Peyer's patch (tissue), 4 donors: Measurements from ENCODE around the gene CACTIN. TPM values are rescaled to one million over a fixed set of nuclear protein-coding genes. Genes with fewer than 3 reads are reported as not detected.
A peak's percentile ranks its signal among the peaks of the same experiment; 100 is the strongest.
"Not testable (repeated sequence)": the region's sequence is repeated elsewhere in the genome, so short reads cannot be mapped to it uniquely, and the experiment has no call there.

Source experiments
- DNase-seq, 3 donors: peaks; one replicate each; pipeline ENCODE4 v3.0.0-alpha.2; 2017 to 2019
- H3K27ac ChIP-seq, 4 donors: fragments of 200-600 bp; sonication (generic); one replicate each; pipeline ENCODE4 v1.5.1; 2016 to 2019
- H3K27me3 ChIP-seq, 2 donors: fragments of 200-600 bp; sonication (generic); one replicate each; pipeline ENCODE4 v1.5.1; 2019
- H3K36me3 ChIP-seq, 3 donors: fragments of 200-600 bp; sonication (generic); one replicate each; pipeline ENCODE4 v1.5.1; 2016 to 2019
- H3K4me1 ChIP-seq, 4 donors: fragments of 200-600 bp; sonication (generic); one replicate each; pipeline ENCODE4 v1.5.1; 2016 to 2019
- H3K4me3 ChIP-seq, 4 donors: fragments of 200-600 bp; sonication (generic); 1 replicate in 3 of 4; 2 replicates in 1 of 4; pipeline ENCODE4 v1.5.1; 2016 to 2019; ENCODE audit warnings: mild to moderate bottlenecking in 1 of 4
- H3K9me3 ChIP-seq, 4 donors: fragments of 200-600 bp; sonication (generic); one replicate each; pipeline ENCODE4 v1.5.1; 2016 to 2019; ENCODE audit warnings: mild to moderate bottlenecking in 1 of 4
- CTCF ChIP-seq, 6 experiments: fragments of 450-650 bp in 4 of 6; fragments of 200-600 bp in 2 of 6; sonication (generic) in 1 of 6; IDR thresholded peaks; one replicate each; pipeline ENCODE4 v1.5.1; 2017 to 2019; ENCODE audit warnings: antibody characterized with exemption in 6 of 6, mild to moderate bottlenecking in 3 of 6, moderate library complexity in 1 of 6
- POLR2A ChIP-seq, 2 donors: fragments of 450-650 bp; IDR thresholded peaks; one replicate each; pipeline ENCODE4 v1.5.1; 2017; ENCODE audit warnings: antibody characterized with exemption in 2 of 2, mild to moderate bottlenecking in 2 of 2, moderate library complexity in 2 of 2
- small RNA-seq, 2 donors: library from RNA; depleted of rRNA; stranded (forward); fragments of <200 nt; gene quantifications; one replicate each; pipeline ENCODE3, GENCODE V24; 2016
- total RNA-seq, 4 donors: library from RNA; depleted of rRNA; stranded (reverse); fragments of >200 nt; gene quantifications; one replicate each; pipeline ENCODE4 v1.1.0, GENCODE V29; 2016

CACTIN gene
- total RNA-seq, 4 donors from 2014 or later: 21.2 to 60.2 (median 33.3) TPM

- Histone ChIP-seq H3K27ac (peak overlapping the region in 1 of 4 donors; percentile 25), H3K4me3 (no peak overlapping the region), H3K9me3 (no peaks in the 10 kb centered on the region), H3K27me3 (no peaks in the 10 kb centered on the region), H3K4me1 (peaks cover 0 to 20% (median 8%) of the 10 kb centered on the region in 4 donors), H3K36me3 (peaks cover 0 to 5% (median 0%) of the 10 kb centered on the region in 3 donors)
- no peak for DNase-seq
- TF ChIP-seq CTCF (IDR thresholded peaks at IDR 0.05) (no peak), POLR2A (IDR thresholded peaks at IDR 0.05) (no peak)
Measured at GRCh38 chr19:3570606-3571011, 56.0 kb downstream of the CACTIN start.

GRCh38 chr19:3570042-3570441 is 56.5 kb downstream of the CACTIN start:
- not testable (repeated sequence) for H3K9me3 ChIP-seq, H3K36me3 ChIP-seq, H3K4me3 ChIP-seq, H3K27ac ChIP-seq, H3K27me3 ChIP-seq, DNase-seq
- peaks cover 0 to 20% (median 8%) of the 10 kb centered on the region in 4 donors for H3K4me1 ChIP-seq

- TF ChIP-seq POLR2A (IDR thresholded peaks at IDR 0.05): no peak
- no peak for TF ChIP-seq CTCF (IDR thresholded peaks at IDR 0.05)
- H3K4me1 ChIP-seq: peaks cover 0 to 9% (median 0%) of the 10 kb centered on the region in 4 donors
- no peak for DNase-seq
Measured at GRCh38 chr19:3565139-3565538, 61.5 kb downstream of the CACTIN start.

GRCh38 chr19:3563709-3564524 is 62.7 kb downstream of the CACTIN start:
- H3K9me3 ChIP-seq: no peaks in the 10 kb centered on the region
- TF ChIP-seq POLR2A (IDR thresholded peaks at IDR 0.05): no peak
- DNase-seq: no peak
- H3K36me3 ChIP-seq: no peaks in the 10 kb centered on the region
- H3K27ac ChIP-seq: no peak overlapping the region
- no peaks in the 10 kb centered on the region for H3K27me3 ChIP-seq
- peaks cover 0 to 1% (median 0%) of the 10 kb centered on the region in 4 donors for H3K4me1 ChIP-seq
- H3K4me3 ChIP-seq: no peak overlapping the region

More at GRCh38 chr19:3565139-3565538, 61.5 kb downstream of the CACTIN start:
- no peaks in the 10 kb centered on the region for H3K36me3 ChIP-seq
- H3K27ac ChIP-seq: no peak overlapping the region
- H3K27me3 ChIP-seq: no peaks in the 10 kb centered on the region
- H3K4me3 ChIP-seq: no peak overlapping the region
- H3K9me3 ChIP-seq: no peaks in the 10 kb centered on the region

Small RNA genes within 50 kb of the gene (small RNA-seq; reads per million reads assigned to genes)
- gene AC005786.1: 0 reads per million in 2 donors

Other genes starting within 250 kb of the CACTIN start
- gene SMIM24, start 146.3 kb downstream of the CACTIN start, total RNA-seq: 1,000 to 10,000 TPM in 1 of 4 donors, 100 to 1,000 TPM in 2, 10 to 100 TPM in 1; 75.9 to 1,153 (median 771) TPM
- 10 to 100 TPM in 1 of 4 donors, 1 to 10 TPM in 1, not detected in 2; 5.4 to 11.0 TPM for gene SMIM44, start 143.3 kb downstream of the CACTIN start, total RNA-seq
- gene DOHH, start 126.1 kb downstream of the CACTIN start, total RNA-seq: 10 to 100 TPM in 1 of 4 donors, 1 to 10 TPM in 3; 5.6 to 10.2 (median 9.5) TPM
- gene FZR1, start 120.5 kb downstream of the CACTIN start, total RNA-seq: 10 to 100 TPM; 24.8 to 75.1 (median 38.7) TPM
- gene TEKTIP1, start 87.6 kb downstream of the CACTIN start, total RNA-seq: 10 to 100 TPM in 1 of 4 donors, 1 to 10 TPM in 2, not detected in 1; 1.8 to 11.1 (median 2.4) TPM
- gene MFSD12, start 69.2 kb downstream of the CACTIN start, total RNA-seq: 100 to 1,000 TPM in 2 of 4 donors, 10 to 100 TPM in 2; 76.5 to 146 (median 104) TPM
- 100 to 1,000 TPM in 2 of 4 donors, 10 to 100 TPM in 2; 70.4 to 236 (median 117) TPM for gene HMG20B, start 53.8 kb downstream of the CACTIN start, total RNA-seq
- gene GIPC3, start 41.3 kb downstream of the CACTIN start, total RNA-seq: 1 to 10 TPM in 2 of 4 donors, under 1 TPM in 2; 0.13 to 5.8 (median 0.70) TPM
- gene TBXA2R, start 19.9 kb downstream of the CACTIN start, total RNA-seq: 1 to 10 TPM in 2 of 4 donors, under 1 TPM in 1, not detected in 1; 0.80 to 5.0 (median 1.6) TPM
- gene PIP5K1C, start 73.7 kb upstream of the CACTIN start, total RNA-seq: 10 to 100 TPM; 22.6 to 27.2 (median 26.1) TPM
- 100 to 1,000 TPM in 3 of 4 donors, 10 to 100 TPM in 1; 93.3 to 364 (median 286) TPM for gene TJP3, start 81.6 kb upstream of the CACTIN start, total RNA-seq
- gene APBA3, start 134.9 kb upstream of the CACTIN start, total RNA-seq: 10 to 100 TPM; 28.5 to 48.1 (median 41.8) TPM
- 10 to 100 TPM; 21.4 to 58.5 (median 47.2) TPM for gene MRPL54, start 135.9 kb upstream of the CACTIN start, total RNA-seq
- not detected for gene RAX2, start 145.4 kb upstream of the CACTIN start, total RNA-seq
- gene MATK, start 159.6 kb upstream of the CACTIN start, total RNA-seq: 10 to 100 TPM in 1 of 4 donors, 1 to 10 TPM in 3; 2.5 to 13.1 (median 5.6) TPM
- not detected for gene ZFR2, start 242.2 kb upstream of the CACTIN start, total RNA-seq